Neural progenitor cell (in vitro differentiated cells): ENCODE data around the gene PTPA. TPM values are rescaled to one million over a fixed set of nuclear protein-coding genes. Genes with fewer than 3 reads are reported as not detected.

Source experiments
- DNase-seq: peaks from one replicate; pipeline ENCODE4 v3.0.0-alpha.2; 2016; ENCODE audit warnings: low spot score
- H2AFZ ChIP-seq: fragments of 200-600 bp; sonication (generic); replicated peaks from 2 replicates; pipeline ENCODE4 v1.6.1; 2016; ENCODE audit warnings: antibody characterized with exemption
- H3F3A ChIP-seq: fragments of 200-600 bp; sonication (generic); 2 replicates; pipeline ENCODE4 v1.6.1; 2016; ENCODE audit warnings: antibody characterized with exemption, low read depth
- H3K27ac ChIP-seq: fragments of 200-600 bp; sonication (generic); 2 replicates; pipeline ENCODE4 v1.5.1; 2016; ENCODE audit warnings: mild to moderate bottlenecking
- H3K27me3 ChIP-seq: fragments of 200-600 bp; sonication (generic); 2 replicates; pipeline ENCODE4 v1.6.1; 2016; ENCODE audit warnings: mild to moderate bottlenecking, moderate library complexity
- H3K36me3 ChIP-seq: fragments of 200-600 bp; sonication (generic); 2 replicates; pipeline ENCODE4 v1.5.1; 2016
- H3K4me1 ChIP-seq: fragments of 200-600 bp; sonication (generic); 2 replicates; pipeline ENCODE4 v1.6.1; 2016; ENCODE audit warnings: mixed run types
- H3K4me2 ChIP-seq: fragments of 200-600 bp; sonication (generic); 2 replicates; pipeline ENCODE4 v1.6.1; 2016
- H3K4me3 ChIP-seq: fragments of 200-600 bp; sonication (generic); 2 replicates; pipeline ENCODE4 v1.5.1; 2016
- H3K79me2 ChIP-seq: fragments of 200-600 bp; sonication (generic); 2 replicates; pipeline ENCODE4 v1.6.1; 2016; ENCODE audit warnings: low read depth
- H3K9ac ChIP-seq: fragments of 200-600 bp; sonication (generic); 2 replicates; pipeline ENCODE4 v1.6.1; 2016
- H3K9me3 ChIP-seq: fragments of 200-600 bp; sonication (generic); 2 replicates; pipeline ENCODE4 v1.5.1; 2016; ENCODE audit warnings: low read depth
- H4K20me1 ChIP-seq: fragments of 200-600 bp; sonication (generic); 2 replicates; pipeline ENCODE4 v1.6.1; 2016; ENCODE audit warnings: low read depth
- H3K27ac Mint-ChIP-seq: 3 replicates; pipeline ENCODE4 v1.8.0; 2021; ENCODE audit warnings: mixed read lengths
- H3K27me3 Mint-ChIP-seq: 2 replicates; pipeline ENCODE4 v1.8.0; 2022; ENCODE audit warnings: low read depth, mild to moderate bottlenecking, inconsistent platforms, moderate library complexity, mixed read lengths; ENCODE audit not compliant: insufficient read depth
- H3K36me3 Mint-ChIP-seq: 3 replicates; pipeline ENCODE4 v1.8.0; 2021; ENCODE audit warnings: mixed read lengths
- H3K4me1 Mint-ChIP-seq: 3 replicates; pipeline ENCODE4 v1.8.0; 2021; ENCODE audit warnings: mixed read lengths
- H3K4me3 Mint-ChIP-seq: 3 replicates; pipeline ENCODE4 v1.8.0; 2021; ENCODE audit warnings: mild to moderate bottlenecking, moderate library complexity, mixed read lengths
- H3K9me3 Mint-ChIP-seq: 3 replicates; pipeline ENCODE4 v1.8.0; 2020; ENCODE audit warnings: mixed read lengths
- CTCF ChIP-seq: fragments of 200-600 bp; sonication (generic); IDR thresholded peaks from 2 replicates; pipeline ENCODE4 v1.5.1; 2017; ENCODE audit warnings: antibody characterized with exemption, mild to moderate bottlenecking
- EZH2 ChIP-seq: fragments of 200-600 bp; sonication (generic); IDR thresholded peaks from 2 replicates; pipeline ENCODE4 v1.6.1; 2017; ENCODE audit warnings: antibody characterized with exemption, mild to moderate bottlenecking, moderate library complexity
- EZH2phosphoT487 ChIP-seq: fragments of 200-600 bp; sonication (generic); IDR thresholded peaks from 2 replicates; pipeline ENCODE4 v1.6.1; 2017; ENCODE audit warnings: antibody characterized with exemption
- total RNA-seq: library from RNA; depleted of rRNA; stranded (reverse); fragments of >200 nt; gene quantifications from 2 replicates; pipeline ENCODE4 v1.2.3, GENCODE V29; 2015; ENCODE audit warnings: low replicate concordance

PTPA gene
- total RNA-seq, 1 donor from 2014 or later, result 82.4 TPM

GRCh38 chr9:129150122-129150521 lies 38.9 kb downstream of the PTPA start:
- H3K36me3 Mint-ChIP-seq, result peaks cover 15% of the 10 kb centered on the region

GRCh38 chr9:129150672-129151211 lies 39.5 kb downstream of the PTPA start:
- no peaks in the 10 kb centered on the region for H3K36me3 ChIP-seq
- H3K4me1 ChIP-seq, result peaks cover 9% of the 10 kb centered on the region
- H3K27me3 ChIP-seq, result no peaks in the 10 kb centered on the region
- Mint-ChIP-seq H3K4me1 (peaks cover 22% of the 10 kb centered on the region), H3K9me3 (no peaks in the 10 kb centered on the region), H3K4me3 (no peak overlapping the region), H3K36me3 (peaks cover 15% of the 10 kb centered on the region), H3K27me3 (peaks cover 10% of the 10 kb centered on the region), H3K27ac (no peak overlapping the region)
- H4K20me1 ChIP-seq, result peaks cover 15% of the 10 kb centered on the region
- no peak overlapping the region for H3K4me3 ChIP-seq
- no peak overlapping the region for H2AFZ ChIP-seq
- H3K79me2 ChIP-seq, result no peaks in the 10 kb centered on the region
- no peaks in the 10 kb centered on the region for H3K9me3 ChIP-seq
- no peak for TF ChIP-seq EZH2
- TF ChIP-seq CTCF, result no peak
- no peak overlapping the region for H3K27ac ChIP-seq
- no peak overlapping the region for H3K9ac ChIP-seq
- H3F3A ChIP-seq, result peaks cover 3% of the 10 kb centered on the region
- no peak for DNase-seq
- H3K4me2 ChIP-seq, result no peak overlapping the region

More at GRCh38 chr9:129150122-129150521, 38.9 kb downstream of the PTPA start:
- Histone ChIP-seq H3K4me1 (peaks cover 16% of the 10 kb centered on the region), H3F3A (peaks cover 9% of the 10 kb centered on the region), H3K27me3 (no peaks in the 10 kb centered on the region), H4K20me1 (peaks cover 21% of the 10 kb centered on the region), H2AFZ (no peak overlapping the region), H3K27ac (no peak overlapping the region), H3K9ac (no peak overlapping the region), H3K9me3 (no peaks in the 10 kb centered on the region), H3K79me2 (no peaks in the 10 kb centered on the region), H3K4me2 (no peak overlapping the region), H3K36me3 (no peaks in the 10 kb centered on the region), H3K4me3 (no peak overlapping the region)
- Mint-ChIP-seq H3K27me3 (peaks cover 10% of the 10 kb centered on the region), H3K4me3 (no peak overlapping the region), H3K27ac (peak overlapping the region; percentile 58), H3K9me3 (no peaks in the 10 kb centered on the region), H3K4me1 (peaks cover 27% of the 10 kb centered on the region)
- TF ChIP-seq EZH2phosphoT487 (no peak), EZH2 (no peak), CTCF (no peak)
- DNase-seq, result no peak

GRCh38 chr9:129151469-129151868 lies 40.3 kb downstream of the PTPA start:
- no peak overlapping the region for H3K9ac ChIP-seq

More at GRCh38 chr9:129151469-129151868, 40.3 kb downstream of the PTPA start:
- no peak overlapping the region for H2AFZ ChIP-seq
- no peaks in the 10 kb centered on the region for H3K27me3 ChIP-seq
- H3K9me3 ChIP-seq, result no peaks in the 10 kb centered on the region
- H3K36me3 Mint-ChIP-seq, result peaks cover 15% of the 10 kb centered on the region
- H3K9me3 Mint-ChIP-seq, result no peaks in the 10 kb centered on the region
- no peak overlapping the region for H3K27ac Mint-ChIP-seq
- H3K4me2 ChIP-seq, result no peak overlapping the region
- peaks cover 7% of the 10 kb centered on the region for H4K20me1 ChIP-seq
- peaks cover 2% of the 10 kb centered on the region for H3K4me1 ChIP-seq
- H3K4me3 ChIP-seq, result no peak overlapping the region
- TF ChIP-seq EZH2 (no peak), CTCF (no peak), EZH2phosphoT487 (no peak)
- peaks cover 15% of the 10 kb centered on the region for H3K4me1 Mint-ChIP-seq
- peaks cover 1% of the 10 kb centered on the region for H3F3A ChIP-seq
- no peaks in the 10 kb centered on the region for H3K79me2 ChIP-seq
- peaks cover 10% of the 10 kb centered on the region for H3K27me3 Mint-ChIP-seq
- H3K4me3 Mint-ChIP-seq, result peak overlapping the region; percentile 13
- no peaks in the 10 kb centered on the region for H3K36me3 ChIP-seq
- no peak for DNase-seq
- no peak overlapping the region for H3K27ac ChIP-seq
